Effector CD8-positive, alpha-beta T cell (primary cell): ENCODE data around the gene NFAT5.

Experiments
- DNase-seq: peaks from one replicate; lab custom pipeline; 2025; lab: John Stamatoyannopoulos, UW

Gene NFAT5

GRCh38 chr16:69741519-69741918 lies 175.8 kb downstream of the NFAT5 start:
- DNase-seq, result no peak

- DNase-seq, result no peak
Observed at GRCh38 chr16:69741951-69742904, 176.5 kb downstream of the NFAT5 start.

GRCh38 chr16:69744363-69745231 lies 178.8 kb downstream of the NFAT5 start:
- DNase-seq, result no peak

GRCh38 chr16:69745232-69745612 lies 179.5 kb downstream of the NFAT5 start:
- DNase-seq, result no peak

DNA sequence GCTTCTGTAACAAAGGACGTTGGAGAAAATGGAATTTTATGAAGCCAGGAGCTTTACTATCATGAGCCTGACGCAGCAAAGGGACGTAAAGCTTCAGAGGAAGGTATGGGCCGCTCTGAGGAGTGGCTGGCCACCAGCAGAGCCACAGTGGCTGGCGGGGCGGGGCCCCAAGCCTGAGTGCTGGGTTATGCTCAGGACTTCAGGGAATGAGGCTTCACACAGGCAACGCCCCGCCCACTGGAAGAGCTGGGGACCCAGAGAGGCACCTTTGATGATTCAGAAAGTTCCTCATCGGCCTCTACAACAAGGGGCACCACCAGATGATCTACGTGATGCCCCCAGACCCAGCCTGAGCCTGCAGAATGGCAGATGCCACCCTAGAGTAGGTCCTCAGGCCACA lies 180.2 kb downstream of the NFAT5 start:
- no peak for DNase-seq

DNA sequence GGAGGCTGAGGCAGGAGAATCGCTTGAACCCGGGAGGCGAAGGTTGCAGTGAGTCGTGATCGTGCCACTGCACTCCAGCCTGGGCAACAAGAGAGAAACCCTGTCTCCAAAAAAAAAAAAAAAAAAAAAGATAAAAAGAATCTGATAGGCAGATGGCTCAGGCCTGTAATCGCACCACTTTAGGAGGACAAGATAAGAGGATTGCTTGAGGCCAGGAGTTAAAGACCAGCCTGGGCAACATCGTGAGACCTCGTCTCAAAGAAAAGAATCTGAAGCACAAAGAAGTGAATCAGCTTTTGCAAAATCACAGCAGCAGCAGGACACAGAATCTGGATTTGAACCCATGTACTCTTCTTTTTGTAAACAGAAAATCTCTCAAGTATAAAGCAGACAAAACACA lies 181.3 kb downstream of the NFAT5 start:
- DNase-seq, result no peak

GRCh38 chr16:69748694-69749345 lies 183.1 kb downstream of the NFAT5 start:
- DNase-seq, result no peak

- no peak for DNase-seq
Observed at GRCh38 chr16:69754143-69754468, 188.3 kb downstream of the NFAT5 start.
